SK-N-SH treated with all-trans-retinoic acid at 6 μM for 48 hours (cell line): ENCODE data around the gene CGN.

Experiments used
- ATAC-seq: fragments of 200-7000 bp; cut with Tn5 transposase; 3 replicates; pipeline ENCODE4 v1.9.1; 2020; ENCODE audit warnings: mild to moderate bottlenecking, moderate library complexity
- ARNTL ChIP-seq: fragments of 450-650 bp; formaldehyde crosslinking; IDR thresholded peaks from 2 replicates; pipeline ENCODE4 v1.5.0; 2020; ENCODE audit warnings: low read depth, mild to moderate bottlenecking, moderate library complexity, borderline replicate concordance
- BACH2 ChIP-seq: fragments of 250-450 bp; sonication (Bioruptor Pico); IDR thresholded peaks from 2 replicates; pipeline ENCODE4 v1.9.0; 2021; ENCODE audit warnings: mild to moderate bottlenecking, borderline replicate concordance
- CREB5 ChIP-seq: fragments of 250-450 bp; sonication (Bioruptor Pico); IDR thresholded peaks from 2 replicates; pipeline ENCODE4 v1.5.1; 2020; ENCODE audit warnings: low read depth, mild to moderate bottlenecking, moderate library complexity
- CSDC2 ChIP-seq: fragments of 250-450 bp; sonication (Bioruptor Pico); IDR thresholded peaks from 2 replicates; pipeline ENCODE4 v1.5.0; 2020; ENCODE audit warnings: mild to moderate bottlenecking, moderate library complexity
- CSRNP3 ChIP-seq: fragments of 250-450 bp; sonication (Bioruptor Pico); IDR thresholded peaks from 2 replicates; pipeline ENCODE4 v1.5.1; 2021; ENCODE audit warnings: mild to moderate bottlenecking, moderate library complexity
- ESRRG ChIP-seq: fragments of 250-450 bp; sonication (Bioruptor Pico); IDR thresholded peaks from 2 replicates; pipeline ENCODE4 v1.6.1; 2021; ENCODE audit warnings: mild to moderate bottlenecking
- GLIS3 ChIP-seq: fragments of 250-450 bp; sonication (Bioruptor Pico); IDR thresholded peaks from 2 replicates; pipeline ENCODE4 v1.5.0; 2020; ENCODE audit warnings: mild to moderate bottlenecking, moderate library complexity
- ISL1 ChIP-seq: fragments of 250-450 bp; sonication (Bioruptor Pico); IDR thresholded peaks from 2 replicates; pipeline ENCODE4 v2.1.2; 2022; ENCODE audit warnings: mild to moderate bottlenecking, moderate library complexity
- OSR1 ChIP-seq: fragments of 250-450 bp; sonication (Bioruptor Pico); IDR thresholded peaks from 2 replicates; pipeline ENCODE4 v1.8.0; 2022; ENCODE audit warnings: moderate library complexity, mild to moderate bottlenecking, inconsistent platforms
- RARB ChIP-seq: fragments of 250-450 bp; sonication (Bioruptor Pico); IDR thresholded peaks from 2 replicates; pipeline ENCODE4 v1.8.0; 2021; ENCODE audit warnings: mild to moderate bottlenecking, moderate library complexity
- SNAI2 ChIP-seq: fragments of 250-450 bp; sonication (Bioruptor Pico); IDR thresholded peaks from 2 replicates; pipeline ENCODE4 v1.5.0; 2020; ENCODE audit warnings: mild to moderate bottlenecking, moderate library complexity
- TCF4 ChIP-seq: fragments of 250-450 bp; sonication (Bioruptor Pico); IDR thresholded peaks from 2 replicates; pipeline ENCODE4 v1.8.0; 2021; ENCODE audit warnings: mild to moderate bottlenecking, moderate library complexity, borderline replicate concordance
- TOX ChIP-seq: fragments of 250-450 bp; sonication (Bioruptor Pico); IDR thresholded peaks from 2 replicates; pipeline ENCODE4 v1.8.0; 2021; ENCODE audit warnings: mild to moderate bottlenecking, moderate library complexity, borderline replicate concordance
- TSHZ2 ChIP-seq: fragments of 250-450 bp; sonication (Bioruptor Pico); IDR thresholded peaks from 2 replicates; pipeline ENCODE4 v1.5.0; 2020; ENCODE audit warnings: mild to moderate bottlenecking, moderate library complexity
- ZC3H10 ChIP-seq: fragments of 250-450 bp; sonication (Bioruptor Pico); IDR thresholded peaks from 2 replicates; pipeline ENCODE4 v1.5.1; 2021; ENCODE audit warnings: mild to moderate bottlenecking, moderate library complexity
- ZFP30 ChIP-seq: fragments of 450-650 bp; formaldehyde crosslinking; IDR thresholded peaks from 2 replicates; pipeline ENCODE4 v1.5.0; 2022; ENCODE audit warnings: mild to moderate bottlenecking, moderate library complexity
- ZNF565 ChIP-seq: fragments of 450-650 bp; formaldehyde crosslinking; conservative IDR thresholded peaks from 2 replicates; pipeline ENCODE4 v1.5.0; 2020; ENCODE audit warnings: low read depth, mild to moderate bottlenecking, moderate library complexity
- ZNF70 ChIP-seq: fragments of 450-650 bp; formaldehyde crosslinking; IDR thresholded peaks from 2 replicates; pipeline ENCODE4 v1.5.0; 2020; ENCODE audit warnings: mild to moderate bottlenecking, moderate library complexity
- ZNF8 ChIP-seq: fragments of 450-650 bp; formaldehyde crosslinking; IDR thresholded peaks from 2 replicates; pipeline ENCODE4 v1.5.0; 2020; ENCODE audit warnings: mild to moderate bottlenecking, moderate library complexity

CGN gene

GRCh38 chr1:151510957-151511635 is at the start of gene CGN:
TSS of gene CGN (plus strand) at chr1:151511387. CDS start at chr1:151518520, 7,133 bp downstream.
- TF ChIP-seq ZNF8 (CRISPR knock-in tag) (no peak), SNAI2 (CRISPR knock-in tag) (no peak)
- TF ChIP-seq, all 23 proteins: peak for 0
- peak; percentile 95 for ATAC-seq

GRCh38 chr1:151461694-151462093 is 49.5 kb upstream of the CGN start:
- ATAC-seq = no peak
- TF ChIP-seq RARB (CRISPR knock-in tag) (no peak), TOX (CRISPR knock-in tag) (no peak), TCF4 (no peak)

GRCh38 chr1:151465026-151465425 is 46.2 kb upstream of the CGN start:
- TF ChIP-seq CREB5 (CRISPR knock-in tag) (no peak), ZNF8 (CRISPR knock-in tag) (no peak), ARNTL (CRISPR knock-in tag) (no peak), OSR1 (CRISPR knock-in tag) (no peak), ZFP30 (CRISPR knock-in tag) (no peak), ZNF70 (CRISPR knock-in tag) (no peak), CSRNP3 (CRISPR knock-in tag) (no peak), ESRRG (CRISPR knock-in tag) (no peak), ISL1 (CRISPR knock-in tag) (no peak), ZC3H10 (CRISPR knock-in tag) (no peak), GLIS3 (CRISPR knock-in tag) (no peak), ZNF565 (no peak)

GRCh38 chr1:151472856-151473731 is 38.1 kb upstream of the CGN start:
- peak; percentile 59 for ATAC-seq
- TF ChIP-seq CREB5 (CRISPR knock-in tag) = no peak
- no peak for TF ChIP-seq TCF4
- no peak for TF ChIP-seq ISL1 (CRISPR knock-in tag)
- TF ChIP-seq CSRNP3 (CRISPR knock-in tag) = no peak
- no peak for TF ChIP-seq GLIS3 (CRISPR knock-in tag)
- no peak for TF ChIP-seq BACH2 (CRISPR knock-in tag)
- TF ChIP-seq CSDC2 (CRISPR knock-in tag) = no peak
- TF ChIP-seq ZNF565 = no peak
- TF ChIP-seq TSHZ2 = no peak
- TF ChIP-seq ZFP30 (CRISPR knock-in tag) = no peak
- no peak for TF ChIP-seq SNAI2 (CRISPR knock-in tag)
- no peak for TF ChIP-seq ZNF70 (CRISPR knock-in tag)
- TF ChIP-seq ESRRG (CRISPR knock-in tag) = no peak
- TF ChIP-seq ZNF8 (CRISPR knock-in tag) = no peak
- TF ChIP-seq ARNTL (CRISPR knock-in tag) = no peak

More at GRCh38 chr1:151465026-151465425, 46.2 kb upstream of the CGN start:
- no peak for ATAC-seq
